Parathyroid adenoma (tissue), 2 donors: Measurements from ENCODE around the gene RAPGEF6.
"Not testable (repeated sequence)": the region's sequence is repeated elsewhere in the genome, so short reads cannot be mapped to it uniquely, and the experiment has no call there.

Experiments used
- H2AFZ ChIP-seq: fragments of 300-600 bp; sonication (generic); one replicate; pipeline ENCODE4 v1.7.0; 2017; ENCODE audit warnings: antibody characterized with exemption, mild to moderate bottlenecking
- H3K27ac ChIP-seq: fragments of 300-600 bp; sonication (generic); one replicate; pipeline ENCODE4 v1.7.0; 2017
- H3K27me3 ChIP-seq: fragments of 300-600 bp; sonication (generic); one replicate; pipeline ENCODE4 v1.7.0; 2017; ENCODE audit warnings: low read length; ENCODE audit not compliant: control insufficient read depth, insufficient read depth
- H3K36me3 ChIP-seq: fragments of 300-600 bp; sonication (generic); one replicate; pipeline ENCODE4 v1.7.0; 2017; ENCODE audit warnings: low read length; ENCODE audit not compliant: control insufficient read depth, insufficient read depth
- H3K4me1 ChIP-seq: fragments of 300-600 bp; sonication (generic); one replicate; pipeline ENCODE4 v1.7.0; 2017; ENCODE audit warnings: control low read depth
- H3K4me2 ChIP-seq: fragments of 300-600 bp; sonication (generic); one replicate; pipeline ENCODE4 v1.7.0; 2017; ENCODE audit warnings: low read length
- H3K4me3 ChIP-seq: fragments of 300-600 bp; sonication (generic); one replicate; pipeline ENCODE4 v1.7.0; 2017; ENCODE audit warnings: low read depth, low read length
- H3K79me2 ChIP-seq: fragments of 300-600 bp; sonication (generic); one replicate; pipeline ENCODE4 v1.7.0; 2017; ENCODE audit warnings: control low read depth
- H3K9ac ChIP-seq: fragments of 300-600 bp; sonication (generic); one replicate; pipeline ENCODE4 v1.7.0; 2017; ENCODE audit warnings: mild to moderate bottlenecking
- H3K9me3 ChIP-seq: fragments of 300-600 bp; sonication (generic); one replicate; pipeline ENCODE4 v1.7.0; 2017; ENCODE audit warnings: low read length; ENCODE audit not compliant: control insufficient read depth
- TF ChIP-seq, protein P1 (sequence below): fragments of 300-600 bp; sonication (generic); IDR thresholded peaks from one replicate; pipeline ENCODE4 v1.7.0; 2017; ENCODE audit warnings: antibody characterized with exemption, mild to moderate bottlenecking
- donor health status: primary hyperparathyroidism.

Gene RAPGEF6

GRCh38 chr5:131406975-131407638 is 227.9 kb downstream of the RAPGEF6 start:
- H3K9ac ChIP-seq = no peak overlapping the region
- TF ChIP-seq, protein P1, sequence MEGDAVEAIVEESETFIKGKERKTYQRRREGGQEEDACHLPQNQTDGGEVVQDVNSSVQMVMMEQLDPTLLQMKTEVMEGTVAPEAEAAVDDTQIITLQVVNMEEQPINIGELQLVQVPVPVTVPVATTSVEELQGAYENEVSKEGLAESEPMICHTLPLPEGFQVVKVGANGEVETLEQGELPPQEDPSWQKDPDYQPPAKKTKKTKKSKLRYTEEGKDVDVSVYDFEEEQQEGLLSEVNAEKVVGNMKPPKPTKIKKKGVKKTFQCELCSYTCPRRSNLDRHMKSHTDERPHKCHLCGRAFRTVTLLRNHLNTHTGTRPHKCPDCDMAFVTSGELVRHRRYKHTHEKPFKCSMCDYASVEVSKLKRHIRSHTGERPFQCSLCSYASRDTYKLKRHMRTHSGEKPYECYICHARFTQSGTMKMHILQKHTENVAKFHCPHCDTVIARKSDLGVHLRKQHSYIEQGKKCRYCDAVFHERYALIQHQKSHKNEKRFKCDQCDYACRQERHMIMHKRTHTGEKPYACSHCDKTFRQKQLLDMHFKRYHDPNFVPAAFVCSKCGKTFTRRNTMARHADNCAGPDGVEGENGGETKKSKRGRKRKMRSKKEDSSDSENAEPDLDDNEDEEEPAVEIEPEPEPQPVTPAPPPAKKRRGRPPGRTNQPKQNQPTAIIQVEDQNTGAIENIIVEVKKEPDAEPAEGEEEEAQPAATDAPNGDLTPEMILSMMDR = no peak
- H2AFZ ChIP-seq = no peak overlapping the region
- H3K4me3 ChIP-seq = no peak overlapping the region
- no peaks in the 10 kb centered on the region for H3K79me2 ChIP-seq
- H3K4me2 ChIP-seq = no peak overlapping the region
- H3K27ac ChIP-seq = no peak overlapping the region
- H3K4me1 ChIP-seq = no peaks in the 10 kb centered on the region
- no peaks in the 10 kb centered on the region for H3K9me3 ChIP-seq
- no peaks in the 10 kb centered on the region for H3K36me3 ChIP-seq
- no peaks in the 10 kb centered on the region for H3K27me3 ChIP-seq

DNA sequence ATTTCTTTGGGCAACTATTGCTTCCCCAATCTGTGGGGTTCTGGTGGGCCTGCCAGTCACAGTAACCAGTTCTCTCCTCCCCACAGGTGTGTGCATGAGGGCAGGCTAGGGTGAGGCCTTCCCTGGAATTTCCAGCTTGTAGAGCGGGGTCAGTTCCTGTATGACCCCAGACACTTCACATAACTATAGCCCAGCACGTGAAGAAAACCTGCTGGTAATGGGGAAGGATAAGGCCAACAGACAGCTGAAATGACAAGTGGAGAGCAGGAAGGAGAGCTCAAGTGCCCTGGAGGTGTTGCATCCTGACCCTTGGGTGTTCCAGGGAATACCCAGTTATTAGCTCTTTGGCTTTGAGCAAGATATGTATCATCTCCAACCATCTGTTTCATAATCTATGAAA is 229.0 kb downstream of the RAPGEF6 start:
- no peak overlapping the region for H3K4me3 ChIP-seq
- peaks cover 2% of the 10 kb centered on the region for H3K79me2 ChIP-seq
- no peaks in the 10 kb centered on the region for H3K27me3 ChIP-seq
- no peak overlapping the region for H3K9ac ChIP-seq
- H3K27ac ChIP-seq = no peak overlapping the region
- TF ChIP-seq, protein P1 = no peak
- no peak overlapping the region for H3K4me2 ChIP-seq
- no peaks in the 10 kb centered on the region for H3K36me3 ChIP-seq
- no peak overlapping the region for H2AFZ ChIP-seq
- H3K4me1 ChIP-seq = no peaks in the 10 kb centered on the region
- H3K9me3 ChIP-seq = no peaks in the 10 kb centered on the region

GRCh38 chr5:131405674-131406073 is 229.4 kb downstream of the RAPGEF6 start:
- Histone ChIP-seq H3K4me2 (no peak overlapping the region), H3K27ac (no peak overlapping the region), H3K4me1 (no peaks in the 10 kb centered on the region), H3K27me3 (no peaks in the 10 kb centered on the region), H3K79me2 (peaks cover 4% of the 10 kb centered on the region), H2AFZ (no peak overlapping the region), H3K36me3 (no peaks in the 10 kb centered on the region), H3K9ac (no peak overlapping the region), H3K4me3 (no peak overlapping the region), H3K9me3 (no peaks in the 10 kb centered on the region)
- TF ChIP-seq, protein P1 = no peak

DNA sequence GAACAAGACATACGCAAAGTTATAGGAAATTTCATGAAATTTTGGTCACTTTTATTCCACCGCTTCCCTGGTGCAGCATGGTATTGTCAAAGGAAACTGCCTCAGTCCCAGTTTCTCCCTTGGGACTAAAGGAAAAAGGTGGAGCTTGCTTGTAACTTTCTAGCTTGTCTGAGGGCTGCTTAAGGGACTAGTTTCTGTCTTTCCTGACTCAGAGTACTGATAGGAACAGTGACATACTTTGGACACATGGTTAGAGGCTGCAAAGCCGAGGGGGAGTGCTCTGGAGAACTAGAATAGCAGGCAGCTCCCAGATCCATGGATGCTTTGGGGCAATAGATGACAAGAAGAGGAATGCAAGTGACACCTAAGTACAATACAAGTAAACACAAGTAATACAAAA is 234.4 kb downstream of the RAPGEF6 start:
- no peak overlapping the region for H3K4me2 ChIP-seq
- no peak overlapping the region for H3K27ac ChIP-seq
- H3K27me3 ChIP-seq = no peaks in the 10 kb centered on the region
- H3K36me3 ChIP-seq = no peaks in the 10 kb centered on the region
- H3K4me3 ChIP-seq = no peak overlapping the region
- H3K79me2 ChIP-seq = peaks cover 4% of the 10 kb centered on the region
- no peaks in the 10 kb centered on the region for H3K9me3 ChIP-seq
- TF ChIP-seq, protein P1 = no peak
- no peaks in the 10 kb centered on the region for H3K4me1 ChIP-seq
- no peak overlapping the region for H2AFZ ChIP-seq
- H3K9ac ChIP-seq = no peak overlapping the region

- H3K36me3 ChIP-seq, H3K4me2 ChIP-seq, H3K9ac ChIP-seq, H3K4me1 ChIP-seq, H2AFZ ChIP-seq, H3K9me3 ChIP-seq, H3K4me3 ChIP-seq, H3K27ac ChIP-seq, H3K27me3 ChIP-seq, H3K79me2 ChIP-seq: not testable (repeated sequence)
Measured at GRCh38 chr5:131399007-131399406, 236.0 kb downstream of the RAPGEF6 start.
